Adipose tissue (tissue), 3 donors: ENCODE results near the gene CHST15. TPM values are rescaled to one million over a fixed set of nuclear protein-coding genes. Genes with fewer than 3 reads are reported as not detected.

Source experiments
- H3K27ac ChIP-seq: one replicate; pipeline ENCODE4 v1.5.1; 2013; ENCODE audit warnings: low read depth, low read length
- WGBS, 3 donors: extraction: QIAGEN DNeasy Blood & Tissue Kit; methylation state at CpG; one replicate each; pipeline ENCODE4 v1.1.7; 2013; 5-methylcytosine and 5-hydroxymethylcytosine counted together
- polyA plus RNA-seq, 3 donors: library from polyadenylated mRNA; stranded (reverse); fragments of 200-250 nt; gene quantifications; one replicate each; pipeline ENCODE4 v1.2.3, GENCODE V29; 2013
- donor health status: healthy with polysubstance abuse.
- donor health status: Bipolar disorder and iron deficiency.
- donor health status: healthy.

CHST15 gene
- polyA plus RNA-seq, 3 donors = 4.1 to 11.0 (median 10.1) TPM

GRCh38 chr10:124126145-124126982, 33.0 kb upstream of the CHST15 start:
- no peak overlapping the region for H3K27ac ChIP-seq
- WGBS, 3 donors = 63 to 67% (median 63%) methylated on average over 11 of the region's 11 CpGs

- WGBS, 3 donors = 48 to 72% (median 72%) methylated on average over 10 of the region's 10 CpGs
- no peak overlapping the region for H3K27ac ChIP-seq
Measured at GRCh38 chr10:124125305-124126116, 32.1 kb upstream of the CHST15 start.

GRCh38 chr10:124124769-124125161, 31.4 kb upstream of the CHST15 start:
- H3K27ac ChIP-seq = no peak overlapping the region
- 95 to 99% (median 98%) methylated on average over 2 of the region's 2 CpGs for WGBS, 3 donors

GRCh38 chr10:124124123-124124768, 30.8 kb upstream of the CHST15 start:
- WGBS, 3 donors = 59 to 71% (median 63%) methylated on average over 10 of the region's 10 CpGs
- no peak overlapping the region for H3K27ac ChIP-seq

GRCh38 chr10:124123156-124123555, 29.8 kb upstream of the CHST15 start:
- no peak overlapping the region for H3K27ac ChIP-seq
- 88 to 94% (median 93%) methylated on average over 8 of the region's 8 CpGs for WGBS, 3 donors

GRCh38 chr10:124122211-124122610, 28.8 kb upstream of the CHST15 start:
- WGBS, 3 donors = 81 to 96% (median 93%) methylated on average over 13 of the region's 13 CpGs
- H3K27ac ChIP-seq = no peak overlapping the region

GRCh38 chr10:124120410-124121061, 27.1 kb upstream of the CHST15 start:
- H3K27ac ChIP-seq = no peak overlapping the region
- WGBS, 3 donors = 67 to 91% (median 84%) methylated on average over 4 of the region's 4 CpGs

- WGBS, 3 donors = 34 to 53% (median 46%) methylated on average over 11 of the region's 11 CpGs
Measured at GRCh38 chr10:124119946-124120345, 26.5 kb upstream of the CHST15 start.

GRCh38 chr10:124119216-124119615, 25.8 kb upstream of the CHST15 start:
- H3K27ac ChIP-seq = no peak overlapping the region
- 62 to 73% (median 65%) methylated on average over 3 to 4 of the region's 4 CpGs for WGBS, 3 donors

More at GRCh38 chr10:124119946-124120345, 26.5 kb upstream of the CHST15 start:
- no peak overlapping the region for H3K27ac ChIP-seq

- no peak overlapping the region for H3K27ac ChIP-seq
Measured at GRCh38 chr10:124117833-124118232, 24.4 kb upstream of the CHST15 start.

GRCh38 chr10:124117511-124117785, 24.1 kb upstream of the CHST15 start:
- H3K27ac ChIP-seq = no peak overlapping the region
- 92 to 96% (median 95%) methylated on average over 5 of the region's 5 CpGs for WGBS, 3 donors

More at GRCh38 chr10:124117833-124118232, 24.4 kb upstream of the CHST15 start:
- WGBS, 3 donors = 80 to 86% (median 85%) methylated on average over 6 of the region's 6 CpGs

- WGBS, 3 donors = 55 to 68% (median 55%) methylated on average over 12 of the region's 12 CpGs
- H3K27ac ChIP-seq = no peak overlapping the region
Measured at GRCh38 chr10:124116771-124117510, 23.5 kb upstream of the CHST15 start.

- H3K27ac ChIP-seq = no peak overlapping the region
- WGBS, 3 donors = 89 to 99% (median 96%) methylated on average over 4 of the region's 4 CpGs
Measured at GRCh38 chr10:124114696-124115095, 21.3 kb upstream of the CHST15 start.

GRCh38 chr10:124112891-124113580, 19.6 kb upstream of the CHST15 start:
- no peak overlapping the region for H3K27ac ChIP-seq
- 81 to 93% (median 90%) methylated on average over 16 of the region's 16 CpGs for WGBS, 3 donors

- 78 to 96% (median 95%) methylated on average over 5 of the region's 5 CpGs for WGBS, 3 donors
- no peak overlapping the region for H3K27ac ChIP-seq
Measured at GRCh38 chr10:124110882-124111281, 17.5 kb upstream of the CHST15 start.

GRCh38 chr10:124109261-124109660, 15.9 kb upstream of the CHST15 start:
- 48 to 57% (median 54%) methylated on average over 4 of the region's 4 CpGs for WGBS, 3 donors
- H3K27ac ChIP-seq = no peak overlapping the region

GRCh38 chr10:124107072-124107471, 13.7 kb upstream of the CHST15 start:
- 41 to 79% (median 77%) methylated on average over 5 of the region's 5 CpGs for WGBS, 3 donors
- H3K27ac ChIP-seq = no peak overlapping the region
